SK-N-DZ (cell line): ENCODE data around the gene FBXL20.
"Not testable (repeated sequence)": the region's sequence is repeated elsewhere in the genome, so short reads cannot be mapped to it uniquely, and the experiment has no call there.

Experiments used
- DNase-seq: peaks from one replicate; pipeline ENCODE4 v3.0.0-alpha.2; 2015; ENCODE audit warnings: low spot score

The FBXL20 gene

DNA sequence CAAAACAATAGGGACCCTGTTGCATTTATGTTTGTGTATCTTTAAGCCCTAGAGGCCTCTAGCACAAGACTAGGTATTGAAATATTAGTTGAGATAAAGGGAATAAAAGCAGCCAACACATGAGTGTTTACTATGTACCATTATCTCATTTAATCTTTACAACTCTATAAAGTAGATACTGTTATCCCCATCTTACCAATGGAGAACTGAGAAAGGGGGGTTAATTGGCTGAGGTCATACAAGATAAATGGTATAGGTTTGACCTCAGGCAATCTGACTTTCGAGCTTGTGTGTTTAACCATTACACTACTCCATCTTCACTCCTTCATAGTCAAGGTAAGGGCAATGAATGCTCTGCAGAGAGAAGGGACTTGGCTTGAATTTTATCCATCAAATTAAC, 149.4 kb downstream of the FBXL20 start:
- no peak for DNase-seq

DNA sequence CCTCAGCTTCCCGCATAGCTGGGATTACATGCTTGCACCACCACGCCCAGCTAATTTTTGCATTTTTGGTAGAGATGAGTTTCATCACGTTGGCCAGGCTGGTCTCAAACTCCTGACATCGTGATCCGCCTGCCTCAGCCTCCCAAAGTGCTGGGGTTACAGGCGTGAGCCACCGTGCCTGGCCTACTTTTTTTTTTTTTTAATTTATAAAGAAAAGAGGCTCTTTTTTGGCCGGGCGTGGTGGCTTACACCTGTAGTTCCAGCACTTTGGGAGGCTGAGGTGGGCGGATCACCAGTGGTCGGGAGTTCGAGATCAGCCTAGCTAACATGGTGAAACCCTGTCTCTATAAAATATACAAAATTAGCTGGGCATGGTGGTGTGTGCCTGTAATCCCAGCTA, 151.3 kb downstream of the FBXL20 start:
- not testable (repeated sequence) for DNase-seq

DNA sequence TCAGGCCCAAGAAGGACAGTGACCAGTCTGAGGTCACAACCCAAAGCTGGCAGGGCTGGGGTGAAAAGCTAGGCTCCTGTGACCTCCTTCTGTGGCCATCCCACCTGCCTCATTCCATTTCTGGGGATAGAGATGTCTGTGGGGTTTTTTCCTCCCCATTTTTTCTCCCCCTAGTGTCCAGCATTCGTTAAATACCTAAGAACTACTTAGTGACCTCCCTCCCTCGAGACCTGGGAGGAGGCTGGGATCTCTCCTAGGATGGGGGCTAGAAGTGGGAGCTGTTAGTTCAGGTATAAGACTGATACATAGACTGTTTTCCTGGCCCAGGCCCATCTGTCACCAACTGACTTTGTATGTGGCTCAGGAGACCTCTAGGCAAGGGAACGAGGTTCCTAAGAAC, 155.2 kb downstream of the FBXL20 start:
- DNase-seq = no peak

DNA sequence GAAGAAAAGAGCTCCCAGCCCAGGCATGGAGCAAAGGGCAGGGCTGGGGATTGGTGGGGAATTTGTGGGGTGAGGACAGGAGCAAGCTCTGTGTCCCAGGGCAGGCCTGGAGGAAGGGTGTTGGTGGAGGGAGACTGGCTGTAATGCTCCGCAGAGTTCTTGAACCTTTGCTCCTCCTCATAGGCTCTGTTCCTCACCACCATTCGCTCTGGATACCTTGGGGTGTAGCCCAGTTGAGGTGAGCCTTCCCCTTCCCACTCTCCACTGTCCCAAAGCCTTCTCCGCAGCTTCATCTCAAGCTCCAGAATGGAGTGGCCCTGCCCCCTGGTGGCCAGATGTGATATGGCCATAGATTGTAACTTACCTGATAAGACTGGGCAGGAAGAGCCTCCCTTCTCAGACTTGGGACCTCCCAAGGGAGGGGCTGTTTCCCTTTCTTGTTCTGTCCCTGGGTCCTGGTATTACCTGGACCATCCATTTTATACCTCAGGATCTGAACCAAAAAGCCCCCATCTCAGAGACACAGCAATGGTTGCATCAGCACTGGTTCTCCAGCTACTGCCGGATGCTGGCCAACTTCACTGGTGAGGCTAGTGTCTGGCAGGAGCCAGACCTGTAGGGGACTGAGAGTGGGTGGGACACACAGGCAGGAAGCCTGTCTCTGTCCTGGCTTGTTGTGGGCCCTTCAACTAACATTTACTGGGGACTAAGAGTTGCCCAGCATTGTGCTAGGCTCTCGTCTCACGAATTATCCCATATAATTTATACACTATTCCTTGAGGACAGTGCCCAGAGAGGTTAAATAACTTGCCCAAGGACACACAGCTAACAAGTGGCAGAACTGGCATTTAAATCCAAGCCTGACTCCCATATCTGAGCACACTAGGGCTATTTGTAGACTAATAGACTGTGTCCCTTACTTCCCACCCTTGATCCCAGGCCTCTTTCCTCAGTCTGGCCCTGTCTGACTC, 156.5 kb downstream of the FBXL20 start:
- DNase-seq = peak; percentile 90

- peak; percentile 61 for DNase-seq
Observed at GRCh38 chr17:39244016-39244599, 157.3 kb downstream of the FBXL20 start.

GRCh38 chr17:39243155-39243554, 158.3 kb downstream of the FBXL20 start:
- DNase-seq = no peak

GRCh38 chr17:39240631-39241030, 160.8 kb downstream of the FBXL20 start:
- no peak for DNase-seq

GRCh38 chr17:39239640-39240314, 161.6 kb downstream of the FBXL20 start:
- peak; percentile 57 for DNase-seq

- DNase-seq = no peak
Observed at GRCh38 chr17:39238311-39238972, 163.0 kb downstream of the FBXL20 start.

DNA sequence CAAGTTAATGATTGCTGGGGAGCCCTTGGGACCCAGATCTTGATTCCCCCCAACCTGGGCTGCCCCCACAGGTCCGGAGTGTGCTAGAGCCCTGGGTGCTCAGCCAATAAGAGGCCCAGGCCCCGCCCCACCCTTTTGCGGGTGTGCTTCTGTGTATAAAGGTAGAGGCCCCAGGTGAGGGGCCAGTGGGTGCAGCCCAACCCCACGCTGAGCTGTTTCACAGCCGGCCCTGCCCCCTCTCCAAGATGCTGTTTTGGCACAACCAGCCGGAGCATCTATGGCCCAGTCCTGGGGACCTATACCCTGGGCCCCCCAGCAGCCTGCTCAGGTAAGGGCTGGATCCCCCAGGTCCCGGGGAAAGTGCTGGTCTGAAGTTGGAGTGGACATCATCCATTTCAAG, 163.8 kb downstream of the FBXL20 start:
- DNase-seq = no peak

DNA sequence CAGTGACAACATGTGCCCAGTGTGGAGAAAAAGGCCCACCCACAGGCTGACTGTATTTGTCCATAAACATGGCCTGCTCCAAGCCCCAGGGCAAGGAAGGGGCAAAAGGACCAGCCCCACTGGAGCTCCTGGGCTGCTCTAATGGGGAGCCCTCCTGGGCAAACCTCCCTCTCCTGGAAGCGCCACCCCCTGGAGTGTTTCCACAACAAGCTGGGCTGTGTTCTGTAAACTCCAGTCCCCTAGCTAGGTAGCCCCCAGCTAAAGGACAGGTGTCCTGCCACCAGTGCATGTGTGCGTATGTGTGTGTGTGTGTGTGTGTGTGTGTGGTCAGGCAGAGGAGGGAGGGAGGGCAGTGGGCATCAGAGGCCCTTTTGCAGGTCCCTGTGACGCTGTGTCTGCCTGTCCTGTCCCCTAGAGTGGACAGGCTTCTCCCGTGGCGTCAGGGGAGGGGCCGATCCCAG, 164.4 kb downstream of the FBXL20 start:
- no peak for DNase-seq

DNA sequence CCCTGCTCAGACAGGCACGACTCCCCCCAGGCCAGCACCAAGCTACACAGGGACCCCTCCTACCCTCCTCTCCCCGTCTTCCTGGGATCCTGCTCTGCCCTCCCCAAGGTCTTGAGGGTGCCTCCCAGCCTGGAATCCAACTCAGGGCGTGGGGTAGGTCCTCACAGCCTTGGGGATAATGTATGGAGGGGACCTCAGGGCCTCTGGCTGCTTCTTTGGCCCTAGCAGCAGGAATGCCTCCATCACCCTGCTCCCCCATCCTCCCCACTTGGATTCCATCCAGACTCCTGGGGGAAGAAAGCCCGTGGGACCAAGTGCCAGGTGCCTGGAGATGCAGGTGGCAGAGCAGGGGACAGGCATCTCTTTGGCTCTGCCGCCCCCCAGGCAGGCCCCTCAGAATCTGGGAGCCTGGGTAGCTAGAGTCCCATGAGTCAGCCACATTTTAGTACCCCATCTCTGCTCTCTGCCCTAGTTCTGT, 164.9 kb downstream of the FBXL20 start:
- DNase-seq = no peak

GRCh38 chr17:39235555-39236449, 165.6 kb downstream of the FBXL20 start:
- DNase-seq = peak; percentile 86

DNA sequence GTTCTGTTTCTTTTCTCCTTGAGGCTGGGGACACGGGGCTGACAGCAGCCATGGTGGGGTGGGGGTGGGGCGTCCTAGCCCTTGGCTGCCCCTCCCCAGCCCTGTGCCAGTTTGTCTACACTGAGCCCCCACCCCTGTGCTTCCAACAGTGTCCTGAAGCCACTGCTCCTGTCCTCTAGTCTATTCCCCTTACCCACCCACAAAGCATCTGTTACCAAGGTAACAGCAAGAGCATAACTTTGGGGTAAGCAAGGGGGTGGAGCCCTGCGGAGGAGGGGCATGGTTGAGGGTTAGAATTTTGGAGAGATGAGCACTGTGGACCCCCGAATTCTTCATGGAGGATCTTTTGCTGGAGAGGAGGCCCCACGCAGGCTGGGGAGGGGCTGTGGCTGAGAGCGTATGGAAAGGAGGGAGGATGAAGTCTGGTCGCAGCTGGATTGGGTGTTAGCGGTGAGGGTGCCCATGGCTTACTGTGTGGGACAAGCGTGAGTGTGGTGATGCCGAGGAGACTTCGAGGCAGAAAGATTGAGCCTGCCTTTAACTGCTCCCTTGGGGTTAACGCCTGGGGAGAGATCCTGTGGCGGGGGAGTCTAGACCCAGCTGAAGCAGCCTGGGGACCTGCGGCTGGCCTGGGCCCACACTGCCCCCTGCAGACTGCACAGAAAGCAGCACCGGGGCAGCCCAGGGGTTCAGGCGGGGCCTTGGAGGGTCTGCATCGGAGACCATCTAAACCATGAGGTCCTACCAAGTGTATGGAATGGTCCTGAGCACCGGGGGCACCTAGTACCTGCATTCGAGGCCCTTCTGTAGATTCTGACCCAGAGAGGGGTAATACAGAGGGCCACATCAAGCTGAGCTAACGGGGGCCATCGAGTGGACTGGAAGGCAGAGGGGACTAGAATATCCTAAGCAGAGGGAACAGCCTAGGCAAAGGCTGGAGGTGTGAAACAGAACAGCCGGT, 169.6 kb downstream of the FBXL20 start:
- peak; percentile 87 for DNase-seq

GRCh38 chr17:39231091-39231561, 170.3 kb downstream of the FBXL20 start:
- peak; percentile 86 for DNase-seq

- DNase-seq = no peak
Observed at GRCh38 chr17:39230361-39230760, 171.1 kb downstream of the FBXL20 start.

DNA sequence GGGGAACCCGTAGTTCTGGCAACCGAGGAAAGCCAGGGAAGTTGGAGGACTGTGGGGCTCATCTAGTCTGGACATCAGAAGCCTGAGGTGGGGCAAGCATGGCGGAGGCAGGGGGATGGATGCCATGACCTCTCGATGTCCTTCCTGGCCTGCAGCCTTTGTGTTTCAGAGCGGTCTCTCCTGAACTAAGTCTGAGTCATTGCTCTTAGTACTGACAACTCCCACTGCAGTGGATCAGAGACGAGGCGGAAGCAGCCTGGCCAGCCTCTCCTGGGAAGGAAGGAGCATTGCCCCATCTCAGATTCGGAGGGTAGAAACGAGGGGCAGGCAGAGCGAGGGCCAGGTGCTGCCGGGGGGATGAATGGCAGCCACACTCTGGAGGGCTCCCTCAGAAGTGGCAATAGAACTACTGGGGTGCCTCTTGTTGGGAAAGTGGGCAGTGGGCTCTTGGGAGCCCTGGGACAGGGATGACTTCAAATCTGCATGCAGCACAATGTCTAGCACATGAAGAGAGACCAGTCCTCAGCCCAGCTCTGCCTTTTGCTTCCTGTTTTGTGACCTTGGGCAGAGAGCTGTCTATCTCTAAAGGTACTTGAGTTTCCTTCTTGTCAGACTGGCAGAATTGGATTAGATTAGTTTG, 172.0 kb downstream of the FBXL20 start:
- DNase-seq = no peak

- DNase-seq = no peak
Observed at GRCh38 chr17:39227364-39227919, 174.0 kb downstream of the FBXL20 start.
